Ishikawa (cell line): ENCODE results near the gene PSMB5.

Experiments
- CEBPB ChIP-seq: IDR thresholded peaks from 2 replicates; pipeline ENCODE4 v1.6.1; 2012
- EGR1 ChIP-seq: IDR thresholded peaks from 2 replicates; pipeline ENCODE4 v1.6.1; 2012
- EP300 ChIP-seq: IDR thresholded peaks from 2 replicates; pipeline ENCODE4 v1.6.1; 2012; ENCODE audit warnings: borderline replicate concordance
- MAX ChIP-seq: IDR thresholded peaks from 2 replicates; pipeline ENCODE4 v1.6.1; 2012
- REST ChIP-seq: IDR thresholded peaks from 2 replicates; pipeline ENCODE4 v1.6.1; 2012; ENCODE audit warnings: low read depth, mild to moderate bottlenecking
- TAF1 ChIP-seq: IDR thresholded peaks from 2 replicates; pipeline ENCODE4 v1.6.1; 2012; ENCODE audit warnings: low read depth, mild to moderate bottlenecking

DNA sequence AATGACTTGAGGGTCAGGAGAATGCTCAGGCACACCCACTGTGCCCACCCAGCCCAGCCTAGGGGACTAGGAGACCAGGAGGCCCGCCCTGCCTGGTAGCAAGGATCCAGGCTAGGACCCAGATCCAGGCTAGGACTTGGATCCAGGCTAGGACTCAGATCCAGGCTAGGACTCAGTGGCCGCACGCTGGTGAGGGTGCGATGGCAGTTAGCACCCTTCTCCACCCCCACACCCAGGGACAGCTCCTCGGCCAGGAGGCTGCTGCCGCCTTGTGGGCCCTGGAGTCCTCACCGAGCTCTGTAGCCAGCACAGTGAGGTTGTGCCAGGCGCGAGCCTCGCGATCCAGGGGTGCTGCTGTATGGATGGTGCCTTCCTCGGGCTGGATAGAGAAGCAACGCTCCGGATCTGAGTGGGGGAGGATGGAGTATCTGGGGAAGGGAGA, 17.5 kb upstream of the PSMB5 start:
- TF ChIP-seq REST, result no peak
- TF ChIP-seq EGR1, result no peak
- TF ChIP-seq EP300, result no peak
- TF ChIP-seq CEBPB, result no peak
- TF ChIP-seq TAF1, result no peak
- no peak for TF ChIP-seq MAX
